Panc1 (cell line): Measurements from ENCODE around the gene ANKRD36. TPM values are rescaled to one million over a fixed set of nuclear protein-coding genes. Genes with fewer than 3 reads are reported as not detected.
A peak's percentile ranks its signal among the peaks of the same experiment; 100 is the strongest.
"Not testable (repeated sequence)": the region's sequence is repeated elsewhere in the genome, so short reads cannot be mapped to it uniquely, and the experiment has no call there.

Experiments
- ATAC-seq: fragments of 200-7000 bp; cut with Tn5 transposase; 2 replicates; pipeline ENCODE4 v1.9.1; 2020; ENCODE audit warnings: mild to moderate bottlenecking, moderate library complexity
- BruUV-seq: library from RNA; stranded (reverse); fragments of 400-500 nt; replicated peaks from 2 replicates; lab custom pipeline; 2021; lab: Mats Ljungman, UMichigan
- CTCF ChIA-PET: fragments of 300-600 bp; sonication (Branson Sonifier 250); formaldehyde crosslinking; loops from one replicate; lab custom pipeline; 2022; ENCODE audit warnings: antibody characterized with exemption; lab: Charles Lee
- POLR2A ChIA-PET: fragments of 300-600 bp; sonication (Branson Sonifier 250); formaldehyde crosslinking; loops from one replicate; lab custom pipeline; 2022; ENCODE audit warnings: antibody characterized with exemption; lab: Charles Lee
- DNase-seq: peaks from one replicate; pipeline ENCODE4 v3.0.0-alpha.2; 2010; ENCODE audit warnings: low read depth, low spot score
- H3K27ac ChIP-seq: 2 replicates; pipeline ENCODE4 v1.5.1; 2011; ENCODE audit warnings: mild to moderate bottlenecking, low read length, inconsistent platforms
- H3K27me3 ChIP-seq: fragments of 200-500 bp; sonication (Bioruptor generic); 2 replicates; pipeline ENCODE4 v1.6.0; 2014; ENCODE audit warnings: low read length, inconsistent platforms; ENCODE audit not compliant: control insufficient read depth, insufficient read depth
- H3K36me3 ChIP-seq: fragments of 200-500 bp; sonication (Bioruptor generic); 2 replicates; pipeline ENCODE4 v1.5.1; 2014; ENCODE audit warnings: inconsistent platforms, mild to moderate bottlenecking, low read length, moderate library complexity; ENCODE audit not compliant: control insufficient read depth, insufficient read depth
- H3K4me1 ChIP-seq: 2 replicates; pipeline ENCODE4 v1.5.1; 2011; ENCODE audit warnings: inconsistent platforms, mild to moderate bottlenecking, low read length, moderate library complexity; ENCODE audit not compliant: control insufficient read depth, insufficient read depth
- H3K4me3 ChIP-seq, 2 experiments: 2 replicates each; pipeline ENCODE4 v1.5.1; 2011 to 2012; ENCODE audit warnings: low read depth in 2 of 2, low read length in 2 of 2, mild to moderate bottlenecking in 2 of 2, inconsistent platforms in 1 of 2, moderate library complexity in 1 of 2
- H3K9me3 ChIP-seq: fragments of 200-500 bp; sonication (Bioruptor generic); 2 replicates; pipeline ENCODE4 v1.5.1; 2014; ENCODE audit warnings: low read depth, mild to moderate bottlenecking, inconsistent platforms, low read length, moderate library complexity; ENCODE audit not compliant: control insufficient read depth, insufficient read depth
- in situ Hi-C: cut with HindIII; loops from 2 replicates; pipeline ENCODE4 v1.10.0; 2016; ENCODE audit warnings: low sequenced_read_pairs, low pct_unique_long_range_greater_than_20kb
- intact Hi-C: fragments of 100-400 bp; cut with micrococcal nuclease; formaldehyde crosslinking; loops from one replicate; pipeline ENCODE4 v1.10.0; 2022; ENCODE audit not compliant: unreplicated experiment
- total RNA-seq: library from RNA; stranded (reverse); gene quantifications from one replicate; pipeline ENCODE4 v1.2.1, GENCODE V29; 2021; ENCODE audit not compliant: unreplicated experiment

The ANKRD36 gene
- total RNA-seq, 1 experiment from 2014 or later = 17.6 TPM

- BruUV-seq, H3K9me3 ChIP-seq, DNase-seq, H3K4me3 ChIP-seq, in situ Hi-C loops, intact Hi-C loops, CTCF ChIA-PET, POLR2A ChIA-PET, H3K27ac ChIP-seq, H3K36me3 ChIP-seq, H3K27me3 ChIP-seq, H3K4me1 ChIP-seq: not testable (repeated sequence)
- peak; percentile 33; the same call in 1 of the 2 replicates for ATAC-seq
These were observed 30.7 kb upstream of the ANKRD36 start for GRCh38 chr2:97082206-97082605.

DNA sequence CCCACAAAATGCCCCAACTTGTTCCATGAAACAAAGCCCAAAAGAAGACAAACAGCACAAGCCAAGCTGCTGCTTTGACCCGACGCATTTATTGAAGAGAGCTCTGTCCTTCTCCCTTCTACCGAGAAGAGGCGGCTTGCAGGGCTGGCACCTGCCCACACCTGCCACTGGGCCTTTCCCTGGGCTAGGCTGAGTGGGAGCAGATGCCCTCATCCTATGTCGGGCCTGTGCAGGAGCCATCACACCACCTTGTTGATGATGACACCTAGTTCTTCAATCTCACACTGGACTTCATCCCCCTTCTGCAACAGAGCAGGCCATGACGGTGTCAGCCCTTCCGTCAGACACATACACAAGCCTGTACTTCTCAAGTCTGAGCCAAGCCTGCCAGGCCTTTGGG lies 29.4 kb upstream of the ANKRD36 start:
- DNase-seq, ATAC-seq, H3K36me3 ChIP-seq, H3K9me3 ChIP-seq, H3K27ac ChIP-seq, H3K4me3 ChIP-seq, CTCF ChIA-PET, H3K4me1 ChIP-seq, BruUV-seq, in situ Hi-C loops, POLR2A ChIA-PET, intact Hi-C loops, H3K27me3 ChIP-seq: not testable (repeated sequence)

DNA sequence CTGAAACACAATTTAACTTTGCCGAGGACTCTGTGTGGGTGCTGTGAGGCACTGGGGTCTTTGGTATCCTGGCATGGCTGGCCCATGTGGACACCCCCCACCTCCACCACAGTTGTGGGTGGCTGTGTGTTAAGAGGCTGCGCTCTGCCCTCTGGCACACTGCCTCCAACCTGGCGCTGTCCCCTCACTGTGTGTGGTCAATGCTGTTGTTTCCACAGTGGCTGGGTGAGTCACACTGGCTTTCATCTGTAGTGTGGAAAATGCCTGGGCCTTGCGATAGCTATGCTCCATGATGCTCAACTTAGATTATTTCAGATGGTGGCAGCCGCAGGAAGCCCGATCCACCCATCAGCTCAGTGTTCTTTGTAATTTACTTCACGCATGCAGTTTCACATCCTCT lies 27.9 kb upstream of the ANKRD36 start:
- in situ Hi-C loops, DNase-seq, BruUV-seq, intact Hi-C loops, H3K27me3 ChIP-seq, H3K36me3 ChIP-seq, H3K4me3 ChIP-seq, CTCF ChIA-PET, H3K27ac ChIP-seq, H3K4me1 ChIP-seq, ATAC-seq, POLR2A ChIA-PET, H3K9me3 ChIP-seq: not testable (repeated sequence)

- intact Hi-C loops, BruUV-seq, H3K36me3 ChIP-seq, H3K4me1 ChIP-seq, ATAC-seq, H3K9me3 ChIP-seq, H3K4me3 ChIP-seq, in situ Hi-C loops, CTCF ChIA-PET, H3K27ac ChIP-seq, H3K27me3 ChIP-seq, DNase-seq, POLR2A ChIA-PET: not testable (repeated sequence)
These were observed 24.2 kb upstream of the ANKRD36 start for GRCh38 chr2:97088706-97089105.

GRCh38 chr2:97092946-97093345 lies 20.0 kb upstream of the ANKRD36 start:
- H3K36me3 ChIP-seq, H3K27ac ChIP-seq, in situ Hi-C loops, H3K27me3 ChIP-seq, DNase-seq, intact Hi-C loops, H3K9me3 ChIP-seq, ATAC-seq, H3K4me1 ChIP-seq, CTCF ChIA-PET, H3K4me3 ChIP-seq, POLR2A ChIA-PET: not testable (repeated sequence)
- TSS peak; percentile 86 for BruUV-seq

GRCh38 chr2:97093983-97094771 lies 18.8 kb upstream of the ANKRD36 start:
- H3K9me3 ChIP-seq, intact Hi-C loops, H3K36me3 ChIP-seq, CTCF ChIA-PET, POLR2A ChIA-PET, H3K4me1 ChIP-seq, H3K27me3 ChIP-seq, DNase-seq, H3K27ac ChIP-seq, BruUV-seq, in situ Hi-C loops: not testable (repeated sequence)
- peak overlapping the region; percentile 30 to 36 for H3K4me3 ChIP-seq
- ATAC-seq = peak; percentile 78

- H3K36me3 ChIP-seq, DNase-seq, in situ Hi-C loops, H3K27me3 ChIP-seq, POLR2A ChIA-PET, H3K27ac ChIP-seq, CTCF ChIA-PET, H3K9me3 ChIP-seq, H3K4me1 ChIP-seq, intact Hi-C loops, BruUV-seq: not testable (repeated sequence)
- peak; percentile 98 for ATAC-seq
- peak within 1 kb of the TSS; percentile 30 to 36 for H3K4me3 ChIP-seq
These were observed 18.0 kb upstream of the ANKRD36 start, which contains the start of gene FAHD2B for GRCh38 chr2:97094772-97095611. Gene FAHD2B (minus strand): TSS chr2:97094882. CDS start chr2:97091706, 3,176 bp downstream.
